Kasumi-1 (cell line): ENCODE results near the gene XPO5.

Experiments
- DNase-seq, 2 experiments: peaks; one replicate each; lab custom pipeline; 2025; lab: John Stamatoyannopoulos, UW

XPO5 gene

GRCh38 chr6:43497689-43498088, 78.1 kb downstream of the XPO5 start:
- DNase-seq = no peak

- DNase-seq = no peak
Observed at GRCh38 chr6:43497129-43497396, 78.8 kb downstream of the XPO5 start.

GRCh38 chr6:43496370-43497128, 79.3 kb downstream of the XPO5 start:
- no peak for DNase-seq

GRCh38 chr6:43495409-43495941, 80.4 kb downstream of the XPO5 start:
- DNase-seq = no peak

- DNase-seq = no peak
Observed at GRCh38 chr6:43494766-43495165, 81.1 kb downstream of the XPO5 start.

GRCh38 chr6:43494321-43494720, 81.5 kb downstream of the XPO5 start:
- DNase-seq = no peak

- DNase-seq = no peak
Observed at GRCh38 chr6:43493833-43494232, 82.0 kb downstream of the XPO5 start.

- DNase-seq = no peak
Observed at GRCh38 chr6:43493230-43493629, 82.6 kb downstream of the XPO5 start.

- DNase-seq = no peak
Observed at GRCh38 chr6:43492673-43493072, 83.2 kb downstream of the XPO5 start.

GRCh38 chr6:43491750-43492661, 83.8 kb downstream of the XPO5 start:
- no peak for DNase-seq

GRCh38 chr6:43490523-43490939, 85.3 kb downstream of the XPO5 start:
- DNase-seq = no peak

- no peak for DNase-seq
Observed at GRCh38 chr6:43489277-43490072, 86.4 kb downstream of the XPO5 start.

- DNase-seq = no peak
Observed at GRCh38 chr6:43488667-43489276, 87.1 kb downstream of the XPO5 start.

- DNase-seq = no peak
Observed at GRCh38 chr6:43481591-43482236, 94.1 kb downstream of the XPO5 start.

GRCh38 chr6:43481075-43481474, 94.8 kb downstream of the XPO5 start:
- no peak for DNase-seq

GRCh38 chr6:43478008-43478372, 97.8 kb downstream of the XPO5 start:
- no peak for DNase-seq

- peak; percentile 64 to 70 for DNase-seq
Observed at GRCh38 chr6:43477235-43478007, 98.4 kb downstream of the XPO5 start, which contains the start of gene TJAP1. TSS of gene TJAP1 (plus strand) at chr6:43477570. CDS start at chr6:43499002, 21,432 bp downstream.

GRCh38 chr6:43476746-43477145, 99.1 kb downstream of the XPO5 start:
- peak in 1 of 2 experiments; percentile 36 for DNase-seq

- DNase-seq = no peak
Observed at GRCh38 chr6:43475516-43475915, 100.3 kb downstream of the XPO5 start.

GRCh38 chr6:43472515-43472914, 103.3 kb downstream of the XPO5 start:
- DNase-seq = no peak
